Stimulated activated CD4-positive, alpha-beta T cell treated with anti-CD3 and anti-CD28 coated beads, Interleukin-12 subunit alpha, Interleukin-12 subunit beta, amount 100 ng/mL, for 48 hours (primary cell): ENCODE data around the gene ABCB8.
"Not testable (repeated sequence)": the region's sequence is repeated elsewhere in the genome, so short reads cannot be mapped to it uniquely, and the experiment has no call there.

ENCODE experiments used
- DNase-seq, 3 donors: peaks; one replicate each; pipeline ENCODE4 v3.0.0-alpha.2; 2020; ENCODE audit warnings: low read depth in 2 of 3, low spot score in 1 of 3

Gene ABCB8

DNA sequence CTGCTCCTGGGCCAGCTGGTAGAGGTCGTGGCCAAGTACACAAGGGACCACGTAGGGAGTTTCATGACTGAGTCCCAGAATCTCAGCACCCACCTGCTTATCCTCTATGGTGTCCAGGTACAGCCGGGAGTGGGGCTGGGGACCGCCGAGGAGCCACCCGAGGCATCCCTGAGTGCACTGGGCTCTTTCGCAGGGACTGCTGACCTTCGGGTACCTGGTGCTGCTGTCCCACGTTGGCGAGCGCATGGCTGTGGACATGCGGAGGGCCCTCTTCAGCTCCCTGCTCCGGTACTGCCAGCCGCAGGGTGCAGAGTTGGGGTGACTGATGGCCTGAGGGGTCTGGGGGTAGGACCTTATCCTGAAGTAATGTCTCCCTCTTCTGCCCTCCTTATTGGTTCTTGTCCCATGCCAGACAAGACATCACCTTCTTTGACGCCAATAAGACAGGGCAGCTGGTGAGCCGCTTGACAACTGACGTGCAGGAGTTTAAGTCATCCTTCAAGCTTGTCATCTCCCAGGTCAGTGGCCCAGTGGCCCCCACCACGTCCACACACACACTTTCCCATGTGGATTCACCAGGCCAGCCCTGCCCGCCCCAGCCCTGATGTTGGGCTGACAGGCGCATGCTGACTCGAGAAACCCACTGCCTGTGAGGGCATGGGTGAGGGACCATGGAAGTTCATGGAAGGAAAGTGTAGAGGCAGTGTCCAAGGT lies 6.2 kb downstream of the ABCB8 start:
- no peak for DNase-seq

- no peak for DNase-seq
Measured at GRCh38 chr7:151035026-151035717, 6.9 kb downstream of the ABCB8 start.

GRCh38 chr7:151035902-151036301 lies 7.7 kb downstream of the ABCB8 start:
- no peak for DNase-seq

DNA sequence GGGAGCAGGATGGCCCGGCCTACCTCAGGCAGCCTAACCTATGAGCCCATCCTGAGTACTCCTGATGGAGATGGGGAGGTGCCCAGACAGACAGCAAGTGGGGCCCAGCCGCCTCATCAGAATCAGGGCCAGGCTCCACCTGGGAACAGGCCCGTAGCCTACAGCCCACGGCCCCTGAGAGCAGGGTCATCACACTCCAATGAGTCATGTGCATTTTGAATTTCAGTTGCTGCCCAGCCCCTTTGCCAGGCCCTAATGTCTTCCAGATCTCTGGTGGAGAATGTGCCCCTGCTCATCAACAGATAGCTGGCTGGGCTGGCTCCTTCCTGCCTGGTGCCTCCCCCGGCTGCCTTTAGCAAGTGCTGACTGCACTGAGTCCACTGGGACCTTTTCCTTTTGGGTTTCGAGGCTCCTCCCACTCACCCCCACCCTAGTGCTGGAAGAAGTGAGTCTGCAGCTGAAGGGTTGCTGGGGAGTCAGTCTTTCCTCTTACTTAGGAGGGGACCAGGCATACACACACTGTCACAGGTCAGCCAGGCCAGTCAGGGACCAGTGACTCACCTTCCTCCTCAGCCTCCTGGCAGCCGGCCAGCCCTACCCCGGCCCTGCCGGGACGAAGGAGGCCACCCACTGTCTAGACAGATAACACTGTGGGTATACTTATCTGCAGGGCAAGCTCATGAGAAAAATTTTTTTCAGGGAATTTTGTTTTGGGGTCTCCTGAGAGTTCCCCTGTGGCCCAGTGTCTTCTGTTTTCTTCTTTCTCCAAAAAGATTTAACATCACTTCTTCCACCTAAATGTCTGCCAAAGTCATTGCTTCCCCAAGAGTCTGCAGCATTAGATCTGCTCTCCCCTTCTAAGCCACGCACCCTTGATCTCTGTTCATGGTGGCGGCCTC lies 10.9 kb downstream of the ABCB8 start:
- peak; percentile 70 to 80 (median 79) for DNase-seq

DNA sequence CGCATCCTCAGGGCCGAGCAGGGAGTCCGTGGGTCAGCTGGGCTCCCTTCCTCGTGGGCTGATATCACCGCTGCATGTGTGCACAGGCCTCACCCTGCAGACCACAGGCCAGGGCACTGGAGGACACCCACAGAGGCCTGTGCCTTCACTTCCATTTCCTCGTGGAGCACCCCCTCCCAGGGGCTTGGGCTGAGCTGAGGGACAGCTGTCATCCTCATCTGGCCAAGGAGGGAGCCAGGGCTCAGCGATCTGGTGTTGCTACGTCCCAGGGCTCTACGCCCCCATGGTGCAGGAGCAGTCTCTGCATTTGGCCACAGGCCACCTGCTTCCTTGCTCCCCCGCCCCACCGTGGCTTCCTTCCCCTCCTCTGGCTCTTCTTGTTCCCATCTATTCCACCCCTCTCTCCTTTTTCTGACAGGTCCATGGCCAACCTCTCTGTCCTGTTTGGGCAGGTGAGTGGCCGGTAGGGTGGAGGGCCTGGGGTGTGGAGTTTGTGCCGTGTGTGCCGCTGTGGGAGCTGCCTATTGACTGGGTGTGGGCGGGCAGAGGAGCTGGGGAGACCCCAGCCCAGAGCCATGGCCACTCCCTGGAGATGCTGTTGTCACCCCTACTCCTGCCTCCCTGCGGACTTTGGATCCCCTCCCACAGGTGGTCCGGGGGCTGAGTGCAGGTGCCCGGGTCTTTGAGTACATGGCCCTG lies 11.7 kb downstream of the ABCB8 start:
- no peak for DNase-seq

DNA sequence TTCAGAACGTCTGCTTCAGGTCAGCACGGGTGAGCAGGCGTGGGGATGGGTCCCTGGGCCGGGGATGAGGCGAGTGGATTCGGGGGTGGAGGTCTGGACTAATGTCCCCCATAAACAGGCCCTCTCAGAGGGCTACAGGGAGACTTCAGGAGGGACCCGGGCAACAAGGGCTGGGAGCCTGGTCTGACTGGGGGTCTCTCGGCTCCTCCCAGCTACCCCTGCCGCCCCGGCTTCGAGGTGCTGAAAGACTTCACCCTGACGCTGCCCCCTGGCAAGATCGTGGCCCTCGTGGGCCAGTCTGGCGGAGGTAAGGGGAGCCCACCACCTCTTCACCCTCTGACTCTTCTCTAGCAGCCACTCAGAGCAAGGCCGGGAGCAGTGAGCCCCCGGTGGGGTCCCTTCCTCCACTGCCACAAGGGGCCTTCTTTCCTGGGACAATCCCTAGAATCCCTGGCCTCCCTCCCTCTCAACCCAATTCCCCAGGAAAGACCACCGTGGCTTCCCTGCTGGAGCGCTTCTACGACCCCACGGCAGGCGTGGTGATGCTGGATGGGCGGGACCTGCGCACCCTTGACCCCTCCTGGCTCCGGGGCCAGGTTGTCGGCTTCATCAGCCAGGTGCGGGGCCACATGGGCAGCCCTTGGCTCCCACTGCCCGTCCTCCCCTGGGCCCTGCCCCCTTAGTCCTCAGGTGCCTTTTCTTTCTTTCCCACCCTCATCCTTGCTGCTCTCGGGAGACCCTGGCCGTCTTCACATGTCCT lies 12.5 kb downstream of the ABCB8 start:
- no peak for DNase-seq

GRCh38 chr7:151043449-151043848 lies 15.2 kb downstream of the ABCB8 start:
- not testable (repeated sequence) for DNase-seq

GRCh38 chr7:151043959-151044358 lies 15.7 kb downstream of the ABCB8 start:
- no peak for DNase-seq

GRCh38 chr7:151045262-151045661 lies 17.0 kb downstream of the ABCB8 start:
- no peak for DNase-seq

DNA sequence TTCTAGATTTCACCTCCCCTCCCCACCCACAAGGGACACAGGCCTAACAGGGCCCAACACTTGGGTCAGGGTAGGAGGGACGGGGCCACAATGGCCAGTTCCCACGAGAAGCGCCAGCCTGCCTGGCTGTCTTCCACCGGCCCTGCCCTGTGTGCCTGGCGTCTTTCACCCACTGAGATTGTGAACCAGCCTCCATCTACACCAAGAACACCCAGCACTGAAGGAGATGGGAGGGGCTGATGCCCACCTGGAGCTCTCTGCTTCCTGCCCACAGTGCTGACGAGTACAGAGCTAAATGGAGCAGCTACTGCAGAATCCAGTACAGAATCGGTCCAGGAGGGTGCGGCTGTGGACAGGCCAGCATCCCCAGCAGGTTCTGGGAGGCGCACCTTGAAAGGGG lies 17.7 kb downstream of the ABCB8 start:
- no peak for DNase-seq

DNA sequence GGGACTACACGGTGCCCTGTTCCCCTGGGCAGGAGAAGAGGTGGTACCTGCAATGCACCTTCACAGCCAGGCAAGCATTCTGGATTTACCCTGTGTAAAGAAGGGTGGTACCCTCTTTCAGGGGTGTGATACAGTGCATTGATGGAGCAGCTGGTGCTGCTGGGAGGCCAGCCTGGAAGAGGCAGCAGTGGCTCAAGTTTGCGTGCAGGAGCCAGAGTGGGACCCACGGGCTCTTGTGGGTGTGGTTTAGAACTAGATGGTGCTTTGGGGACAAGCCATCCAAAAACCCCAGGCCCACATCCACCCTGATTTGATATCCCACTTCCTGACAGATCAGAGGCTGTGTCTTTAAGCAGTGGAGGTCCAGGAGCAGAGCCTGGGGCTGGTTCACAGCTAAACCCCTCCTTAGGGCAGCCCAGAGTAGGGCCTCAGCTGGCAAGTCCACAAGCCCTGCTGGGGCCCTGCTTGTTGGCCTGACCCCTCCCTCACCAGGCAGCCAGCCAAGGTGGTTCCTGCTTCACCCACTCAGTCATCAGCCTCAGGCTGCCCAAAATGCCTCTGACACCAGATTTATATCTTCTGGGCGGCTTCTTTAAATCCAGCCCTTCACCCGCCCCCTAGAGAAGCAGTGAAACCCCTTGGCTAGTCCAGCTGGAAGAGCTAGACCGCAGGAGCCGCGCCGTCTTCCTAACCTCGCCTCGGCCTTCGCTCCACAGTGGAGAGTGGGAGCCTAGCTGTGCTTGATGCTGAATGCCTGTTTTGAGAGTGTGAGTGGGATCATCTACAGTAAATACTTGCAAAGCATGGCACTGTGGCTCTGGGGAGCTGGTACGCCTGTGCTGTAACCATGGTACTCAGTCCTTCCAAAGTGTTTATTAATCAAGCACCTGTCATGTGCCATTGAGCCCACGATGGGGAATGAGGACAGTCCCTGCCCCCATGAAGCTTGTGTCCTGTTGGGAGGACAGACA lies 18.6 kb downstream of the ABCB8 start:
- DNase-seq = no peak

DNA sequence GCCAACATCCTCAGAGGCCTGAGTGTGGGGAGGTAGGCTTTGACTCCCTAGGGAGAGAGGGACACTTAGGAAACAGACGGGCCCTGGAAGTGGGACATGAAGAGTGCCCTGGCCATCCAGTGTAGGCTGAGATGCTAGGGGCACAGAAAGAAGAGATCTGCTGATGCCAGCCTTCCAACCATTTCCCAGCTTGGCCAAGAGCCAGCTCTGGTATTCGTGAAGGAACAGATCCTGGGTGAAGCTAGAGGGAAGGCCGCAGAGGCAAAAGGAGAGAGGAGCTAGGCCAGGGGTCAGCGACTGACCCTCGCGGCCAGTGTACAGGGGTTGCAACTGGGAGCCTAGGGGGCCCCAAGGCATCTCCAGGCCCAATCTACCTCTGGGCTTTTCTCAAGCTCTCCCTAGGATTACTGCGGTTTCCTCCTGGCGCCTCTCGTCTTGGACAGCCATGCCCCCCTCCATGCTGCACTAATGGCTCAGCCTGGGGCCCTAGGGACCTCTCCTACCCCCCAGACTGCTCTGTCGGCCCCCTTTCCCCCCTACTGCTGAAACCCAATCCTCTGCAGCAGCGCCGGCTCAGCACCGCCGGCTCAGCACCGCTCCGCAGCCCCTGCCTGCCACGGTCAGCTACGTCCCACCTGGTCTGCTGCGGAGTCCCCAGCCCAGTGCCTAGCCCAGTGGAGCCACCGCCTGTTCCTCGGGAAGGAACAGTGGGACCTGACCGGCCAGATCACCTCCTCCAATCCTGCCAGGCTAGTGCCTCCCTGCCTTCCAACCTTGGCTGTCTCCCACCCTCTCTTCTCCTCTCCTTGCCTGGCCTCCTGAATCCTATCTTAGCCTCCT lies 19.9 kb downstream of the ABCB8 start, which contains the start of gene ASIC3:
Gene ASIC3, plus strand, starts transcription at position 556 of the 840 bp plus-strand sequence. CDS start 355 bp downstream, outside the sequence.
- DNase-seq = no peak

- DNase-seq = no peak
Measured at GRCh38 chr7:151048911-151049463, 20.7 kb downstream of the ABCB8 start.

DNA sequence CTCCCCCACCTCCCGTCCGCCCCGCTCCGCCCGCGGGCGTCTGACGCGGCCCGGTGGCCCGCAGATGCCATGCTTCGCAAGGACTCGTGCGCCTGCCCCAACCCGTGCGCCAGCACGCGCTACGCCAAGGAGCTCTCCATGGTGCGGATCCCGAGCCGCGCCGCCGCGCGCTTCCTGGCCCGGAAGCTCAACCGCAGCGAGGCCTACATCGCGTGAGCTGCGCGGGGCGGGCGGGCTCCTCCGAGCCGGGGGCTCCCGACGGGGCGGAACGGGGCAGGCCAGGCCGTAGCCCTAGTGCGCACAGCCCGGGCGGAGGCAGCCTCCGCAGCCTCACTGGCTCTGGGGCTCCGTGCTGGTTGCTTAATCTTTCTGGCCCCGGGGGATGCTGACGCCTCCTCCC lies 22.9 kb downstream of the ABCB8 start:
- DNase-seq = peak in 2 of 3 donors; percentile 14 to 28

DNA sequence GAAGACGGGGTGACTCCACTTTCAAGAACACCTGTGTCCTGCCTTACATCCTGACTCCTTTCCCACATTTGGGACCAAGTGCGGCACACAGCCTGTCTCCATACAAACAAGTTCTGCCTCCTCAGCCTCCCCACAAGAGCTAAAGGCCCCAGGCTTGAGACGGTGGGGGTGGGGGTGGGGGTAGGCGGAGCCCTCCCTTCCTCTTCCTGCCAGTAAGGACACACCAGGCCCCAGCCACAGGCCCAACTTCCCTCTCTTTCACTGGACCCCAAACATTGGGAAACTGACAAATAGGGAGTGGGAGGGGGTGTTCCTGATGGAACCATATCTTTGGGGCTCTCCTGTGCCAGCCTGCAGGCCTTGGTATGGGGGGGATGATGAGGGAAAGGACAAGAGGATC lies 24.8 kb downstream of the ABCB8 start:
- DNase-seq = no peak

DNA sequence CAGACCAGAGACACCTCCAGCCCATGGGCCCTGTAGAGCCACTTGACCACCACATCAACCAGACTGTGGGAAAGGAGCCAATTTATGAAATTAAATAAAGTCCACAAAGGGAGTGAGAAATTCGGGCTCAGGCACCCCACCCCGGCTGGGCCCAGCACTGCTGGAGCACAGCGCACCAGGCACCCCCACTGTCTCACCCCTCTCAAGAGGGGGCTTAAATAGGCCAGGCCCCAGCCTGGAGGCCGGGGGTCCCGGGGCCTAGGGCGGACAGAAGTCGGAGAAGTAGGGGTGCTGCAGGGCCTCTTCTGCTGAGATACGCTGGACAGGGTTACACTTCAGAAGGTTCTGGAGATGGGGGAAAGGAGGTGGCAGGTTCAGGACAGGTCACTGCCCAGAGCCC lies 25.5 kb downstream of the ABCB8 start:
- DNase-seq = no peak

DNA sequence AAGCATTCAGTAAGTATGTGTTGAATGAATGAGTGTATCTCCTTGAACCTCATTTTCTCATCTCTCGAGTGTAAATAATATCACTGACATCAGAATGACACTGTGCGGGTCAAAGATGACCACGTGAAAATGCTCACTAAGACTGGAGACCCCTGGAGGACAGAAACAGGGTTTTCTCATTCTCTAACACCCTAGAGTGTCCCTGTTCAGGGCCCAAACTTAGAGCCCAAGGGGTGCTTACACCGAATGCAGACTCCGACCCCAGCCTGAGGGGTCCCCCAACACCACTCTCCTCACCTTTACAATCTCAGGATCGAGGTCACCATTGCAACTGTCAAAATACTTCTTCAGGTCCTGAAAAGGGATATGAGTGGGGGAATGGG lies 28.0 kb downstream of the ABCB8 start:
- no peak for DNase-seq
